IPS-15b (cell line): ENCODE data around the gene ARHGAP27.
"Not testable (repeated sequence)": the region's sequence is repeated elsewhere in the genome, so short reads cannot be mapped to it uniquely, and the experiment has no call there.

ENCODE experiments used
- H3K27me3 ChIP-seq: one replicate; pipeline ENCODE4 v1.6.1; 2013; ENCODE audit warnings: low read length; ENCODE audit not compliant: control insufficient read depth, insufficient read depth
- H3K36me3 ChIP-seq: one replicate; pipeline ENCODE4 v1.6.1; 2013; ENCODE audit warnings: low read length; ENCODE audit not compliant: control insufficient read depth, insufficient read depth
- H3K4me1 ChIP-seq: one replicate; pipeline ENCODE4 v1.6.1; 2013; ENCODE audit warnings: mild to moderate bottlenecking, low read length; ENCODE audit not compliant: control insufficient read depth, insufficient read depth
- H3K4me3 ChIP-seq: one replicate; pipeline ENCODE4 v1.5.1; 2013; ENCODE audit warnings: low read depth, low read length
- H3K9ac ChIP-seq: one replicate; pipeline ENCODE4 v1.6.1; 2013; ENCODE audit warnings: low read depth, mild to moderate bottlenecking, low read length
- H3K9me3 ChIP-seq: one replicate; pipeline ENCODE4 v1.6.1; 2013; ENCODE audit warnings: mild to moderate bottlenecking, low read length; ENCODE audit not compliant: control insufficient read depth, insufficient read depth

Gene ARHGAP27

DNA sequence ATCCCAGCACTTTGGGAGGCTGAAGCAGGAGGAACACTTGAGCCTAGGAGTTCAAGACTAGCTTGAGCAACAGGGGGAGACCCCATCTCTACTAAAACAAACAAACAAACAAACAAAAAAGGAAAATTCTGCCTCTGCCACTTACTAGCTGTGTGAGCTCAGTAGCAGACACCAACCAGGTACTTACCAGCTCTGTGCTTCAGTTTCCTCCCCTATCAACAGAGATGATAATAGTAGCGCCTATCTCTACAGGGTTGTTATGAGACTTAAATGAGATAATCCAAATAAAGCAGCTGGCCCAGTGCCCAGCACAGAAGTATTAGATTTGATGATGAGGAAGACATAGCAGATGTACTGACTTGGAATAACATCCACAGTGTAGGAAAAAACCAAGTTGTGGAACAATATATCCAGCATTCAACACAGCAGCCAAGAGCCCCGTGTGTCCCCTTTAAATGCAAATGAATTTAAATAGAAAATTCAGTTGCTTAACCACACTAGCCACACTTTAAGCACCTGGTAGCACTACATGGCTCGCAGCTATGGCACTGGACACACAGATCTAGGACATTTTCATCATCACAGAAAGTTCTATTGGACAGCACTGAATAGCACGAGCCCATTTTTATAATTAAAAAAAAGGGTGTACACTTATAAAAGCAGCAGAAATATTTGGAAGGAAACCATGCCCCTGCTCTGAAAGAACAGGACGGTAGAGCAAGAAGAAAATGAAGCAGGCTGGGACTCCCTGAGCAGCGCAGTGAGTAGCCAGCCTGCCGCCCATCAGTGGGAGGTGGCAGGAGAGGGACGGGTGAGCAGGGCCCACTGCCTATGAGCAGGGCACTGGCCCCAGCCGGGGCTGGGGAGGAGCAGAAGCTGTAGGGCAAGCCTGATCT lies 19.9 kb upstream of the ARHGAP27 start:
- not testable (repeated sequence) for H3K9me3 ChIP-seq, H3K36me3 ChIP-seq, H3K9ac ChIP-seq, H3K4me1 ChIP-seq, H3K27me3 ChIP-seq, H3K4me3 ChIP-seq

DNA sequence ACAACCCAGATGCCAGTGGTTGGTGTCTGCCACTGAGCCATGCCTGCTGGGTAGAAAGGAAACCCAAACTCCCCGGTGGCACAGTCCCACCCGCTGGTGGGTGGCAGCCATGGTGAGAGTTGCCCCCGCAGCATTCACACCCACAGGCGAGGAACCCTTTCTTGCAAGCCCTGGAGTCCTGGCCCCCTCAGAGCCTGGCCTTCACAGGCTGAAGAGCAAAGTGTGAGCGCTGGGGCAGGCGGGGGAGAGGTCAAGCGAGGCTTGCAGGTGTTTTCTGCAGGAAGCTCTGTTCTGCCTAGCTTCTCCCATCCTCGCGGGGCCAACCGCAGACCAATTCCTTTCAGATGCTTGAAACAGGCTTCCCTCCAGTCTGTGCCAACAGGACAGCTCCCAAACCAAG lies 19.0 kb upstream of the ARHGAP27 start:
- not testable (repeated sequence) for H3K4me1 ChIP-seq, H3K36me3 ChIP-seq, H3K27me3 ChIP-seq, H3K9ac ChIP-seq, H3K4me3 ChIP-seq, H3K9me3 ChIP-seq

GRCh38 chr17:45451131-45451530 lies 18.5 kb upstream of the ARHGAP27 start:
- Histone ChIP-seq H3K4me3 (no peak overlapping the region), H3K27me3 (no peaks in the 10 kb centered on the region), H3K9me3 (no peaks in the 10 kb centered on the region), H3K36me3 (no peaks in the 10 kb centered on the region), H3K9ac (no peak overlapping the region), H3K4me1 (no peaks in the 10 kb centered on the region)

- H3K9me3 ChIP-seq, H3K9ac ChIP-seq, H3K4me1 ChIP-seq, H3K27me3 ChIP-seq, H3K4me3 ChIP-seq, H3K36me3 ChIP-seq: not testable (repeated sequence)
These were observed 17.1 kb upstream of the ARHGAP27 start for GRCh38 chr17:45449708-45450329.

GRCh38 chr17:45449260-45449659 lies 16.6 kb upstream of the ARHGAP27 start:
- not testable (repeated sequence) for H3K9me3 ChIP-seq, H3K27me3 ChIP-seq, H3K9ac ChIP-seq, H3K4me3 ChIP-seq, H3K36me3 ChIP-seq, H3K4me1 ChIP-seq

- H3K27me3 ChIP-seq, H3K9me3 ChIP-seq, H3K36me3 ChIP-seq, H3K9ac ChIP-seq, H3K4me1 ChIP-seq, H3K4me3 ChIP-seq: not testable (repeated sequence)
These were observed 15.8 kb upstream of the ARHGAP27 start for GRCh38 chr17:45448483-45448882.

GRCh38 chr17:45448066-45448465 lies 15.4 kb upstream of the ARHGAP27 start:
- H3K4me1 ChIP-seq, H3K27me3 ChIP-seq, H3K36me3 ChIP-seq, H3K9me3 ChIP-seq, H3K9ac ChIP-seq, H3K4me3 ChIP-seq: not testable (repeated sequence)

DNA sequence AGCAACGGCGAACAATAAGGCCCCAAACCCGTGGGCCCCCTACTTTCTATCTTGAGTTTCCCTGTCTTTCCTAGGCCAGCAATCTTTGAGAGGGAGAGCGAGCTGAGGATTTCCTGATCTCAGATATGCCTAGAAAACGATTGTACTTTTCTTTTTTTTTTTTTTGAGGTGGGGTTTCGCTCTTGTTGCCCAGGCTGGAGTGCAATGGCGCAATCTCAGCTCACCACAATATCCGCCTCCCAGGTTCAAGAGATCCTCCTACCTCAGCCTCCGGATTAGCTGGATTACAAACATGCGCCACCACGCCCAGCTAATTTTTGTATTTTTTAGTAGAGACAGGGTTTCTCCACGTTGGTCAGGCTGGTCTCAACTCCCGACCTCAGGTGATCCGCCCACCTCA lies 15.0 kb upstream of the ARHGAP27 start:
- not testable (repeated sequence) for H3K4me3 ChIP-seq, H3K9me3 ChIP-seq, H3K9ac ChIP-seq, H3K27me3 ChIP-seq, H3K36me3 ChIP-seq, H3K4me1 ChIP-seq

DNA sequence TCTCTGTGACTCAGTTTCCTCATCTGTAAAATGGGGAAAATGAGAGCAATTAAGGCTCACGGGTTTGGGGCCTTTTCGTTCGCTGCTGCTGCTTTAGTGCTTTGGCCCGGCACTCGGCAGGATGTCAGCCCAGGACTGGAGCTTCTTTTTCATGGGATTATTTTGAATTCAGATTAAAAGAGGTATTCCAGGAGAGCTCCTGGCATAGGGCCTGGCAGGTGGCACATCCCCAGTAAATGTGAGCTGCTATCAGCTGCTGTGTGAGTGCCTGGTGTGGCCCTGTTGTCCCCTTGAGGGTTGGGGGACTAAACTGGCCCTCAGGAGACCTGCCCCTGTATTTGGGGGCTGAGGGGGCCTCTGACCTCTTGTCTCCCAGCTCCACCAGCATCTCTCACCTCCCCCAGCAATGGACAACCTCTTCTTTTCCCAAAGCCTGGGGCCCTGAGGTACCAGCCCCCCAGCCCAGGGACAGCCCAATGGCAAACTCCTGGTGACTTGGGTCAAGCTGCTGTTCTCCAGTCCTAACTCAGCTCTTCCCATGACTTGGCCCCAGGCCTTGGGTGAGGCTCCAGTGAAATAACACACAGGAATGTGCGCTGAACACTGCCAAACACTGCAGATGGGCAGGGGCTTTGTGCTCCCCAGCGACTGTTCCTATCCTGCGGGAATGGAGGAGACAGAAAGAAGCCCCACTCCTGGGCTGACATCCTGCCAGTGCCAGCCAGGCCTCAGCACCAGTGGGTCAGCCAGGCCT lies 14.4 kb upstream of the ARHGAP27 start:
- H3K9me3 ChIP-seq, H3K27me3 ChIP-seq, H3K4me3 ChIP-seq, H3K36me3 ChIP-seq, H3K4me1 ChIP-seq, H3K9ac ChIP-seq: not testable (repeated sequence)

DNA sequence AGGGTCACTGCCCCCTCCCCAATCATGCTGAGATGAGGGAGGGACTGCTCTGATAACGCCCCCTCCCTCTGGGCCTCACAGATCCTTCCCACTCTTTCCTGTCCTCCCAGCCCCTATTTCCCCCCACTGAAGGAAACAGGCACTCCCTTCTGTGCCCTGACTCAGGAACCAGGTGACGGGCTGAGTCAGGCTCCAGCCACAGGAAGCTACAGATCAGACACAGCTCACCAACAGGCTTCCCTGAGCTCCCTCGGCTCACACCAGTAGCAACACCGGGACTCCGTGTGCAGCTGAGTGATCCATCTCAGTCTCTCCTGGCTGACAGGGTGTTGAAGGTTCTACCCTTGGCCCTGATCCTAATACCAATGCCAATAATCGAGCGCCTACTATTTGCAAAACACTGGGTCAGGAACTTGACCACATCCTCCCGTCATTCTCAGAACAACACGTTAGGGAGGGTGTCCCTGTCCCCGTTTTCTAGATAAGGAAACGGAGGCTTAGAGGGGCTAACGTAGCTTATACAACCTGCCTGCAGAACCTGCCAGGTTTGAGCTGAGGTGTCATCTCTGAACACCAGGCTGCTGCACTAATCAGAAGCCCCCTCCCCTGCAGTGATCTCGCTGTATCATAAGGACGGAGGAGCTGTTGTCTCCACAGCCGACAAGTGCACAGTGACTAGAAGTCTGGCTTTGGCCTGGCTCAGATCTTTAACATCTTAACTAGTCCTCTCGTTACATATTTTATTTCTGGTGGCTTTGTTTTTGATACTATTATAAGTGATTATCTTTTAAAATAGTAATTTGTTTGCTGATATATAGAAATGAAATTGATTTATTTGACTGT lies 13.5 kb upstream of the ARHGAP27 start:
- H3K27me3 ChIP-seq, H3K4me1 ChIP-seq, H3K36me3 ChIP-seq, H3K9ac ChIP-seq, H3K9me3 ChIP-seq, H3K4me3 ChIP-seq: not testable (repeated sequence)

GRCh38 chr17:45444856-45445820 lies 12.5 kb upstream of the ARHGAP27 start:
- not testable (repeated sequence) for H3K4me3 ChIP-seq, H3K4me1 ChIP-seq, H3K9me3 ChIP-seq, H3K27me3 ChIP-seq, H3K9ac ChIP-seq, H3K36me3 ChIP-seq
